KMS-11 (cell line): ENCODE data around the gene UAP1.

Experiments
- H2AFZ ChIP-seq: fragments of 200-600 bp; sonication (generic); 2 replicates; pipeline ENCODE4 v1.6.1; 2016; ENCODE audit warnings: antibody characterized with exemption, mixed run types, low read depth
- H3K27ac ChIP-seq: fragments of 200-600 bp; sonication (generic); 2 replicates; pipeline ENCODE4 v1.6.1; 2016; ENCODE audit warnings: mild to moderate bottlenecking, mixed run types
- H3K27me3 ChIP-seq: fragments of 200-600 bp; sonication (generic); 2 replicates; pipeline ENCODE4 v1.6.1; 2017; ENCODE audit warnings: mild to moderate bottlenecking, low read depth, mixed run types, moderate library complexity; ENCODE audit not compliant: insufficient read depth
- H3K36me3 ChIP-seq: fragments of 200-600 bp; sonication (generic); 2 replicates; pipeline ENCODE4 v1.6.1; 2017; ENCODE audit warnings: mild to moderate bottlenecking, mixed run types; ENCODE audit not compliant: insufficient read depth
- H3K4me1 ChIP-seq: fragments of 200-600 bp; sonication (generic); 2 replicates; pipeline ENCODE4 v1.6.1; 2016; ENCODE audit warnings: mild to moderate bottlenecking, low read depth, mixed run types; ENCODE audit not compliant: poor library complexity, severe bottlenecking
- H3K4me2 ChIP-seq: fragments of 200-600 bp; sonication (generic); 2 replicates; pipeline ENCODE4 v1.7.0; 2016; ENCODE audit warnings: mild to moderate bottlenecking, mixed run types
- H3K4me3 ChIP-seq: fragments of 200-600 bp; sonication (generic); IDR thresholded peaks from 2 replicates; pipeline ENCODE4 v1.6.1; 2017; ENCODE audit warnings: low read depth, low read length, mixed read lengths; ENCODE audit not compliant: insufficient read depth
- H3K79me2 ChIP-seq: fragments of 200-600 bp; sonication (generic); 2 replicates; pipeline ENCODE4 v1.6.1; 2016; ENCODE audit warnings: low read depth, mixed run types; ENCODE audit not compliant: insufficient read depth
- H3K9ac ChIP-seq: fragments of 200-600 bp; sonication (generic); 2 replicates; pipeline ENCODE4 v1.6.1; 2016; ENCODE audit warnings: mild to moderate bottlenecking, mixed run types
- H4K20me1 ChIP-seq: fragments of 200-600 bp; sonication (generic); 2 replicates; pipeline ENCODE4 v1.6.1; 2016; ENCODE audit warnings: mild to moderate bottlenecking, mixed run types; ENCODE audit not compliant: insufficient read depth
- CTCF ChIP-seq: fragments of 200-600 bp; sonication (generic); conservative IDR thresholded peaks from 2 replicates; pipeline ENCODE4 v1.6.1; 2017; ENCODE audit warnings: low read depth, mild to moderate bottlenecking, antibody characterized with exemption, low read length, moderate library complexity, mixed read lengths

The UAP1 gene

GRCh38 chr1:162639718-162640117, 78.2 kb downstream of the UAP1 start:
- no peak overlapping the region for H2AFZ ChIP-seq
- no peak overlapping the region for H3K4me2 ChIP-seq
- H3K27me3 ChIP-seq = no peaks in the 10 kb centered on the region
- TF ChIP-seq CTCF = no peak
- no peak overlapping the region for H3K27ac ChIP-seq
- H3K79me2 ChIP-seq = no peaks in the 10 kb centered on the region
- peaks cover 7% of the 10 kb centered on the region for H3K4me1 ChIP-seq
- no peaks in the 10 kb centered on the region for H3K36me3 ChIP-seq
- no peak overlapping the region for H3K9ac ChIP-seq
- no peaks in the 10 kb centered on the region for H4K20me1 ChIP-seq
- H3K4me3 ChIP-seq = no peak overlapping the region

DNA sequence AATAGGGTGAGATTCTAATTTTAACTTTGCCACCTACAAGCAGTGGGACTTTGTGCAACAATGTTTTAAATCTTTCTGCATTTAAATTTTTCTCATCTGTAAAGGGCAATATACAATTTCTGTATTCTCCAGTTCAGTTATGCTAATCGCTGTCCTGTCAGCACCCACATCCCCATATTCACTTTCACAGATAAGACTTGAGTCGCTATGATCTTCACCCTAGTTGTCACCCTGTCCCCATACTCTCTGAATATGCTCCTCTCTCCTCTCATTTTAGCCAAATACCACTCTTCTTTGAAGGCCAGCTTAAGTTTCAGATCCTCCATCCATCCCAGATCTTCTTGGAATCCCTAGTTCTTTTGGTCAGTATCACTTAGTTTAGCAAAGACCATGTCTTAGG, 79.6 kb downstream of the UAP1 start:
- H3K9ac ChIP-seq = no peak overlapping the region
- no peaks in the 10 kb centered on the region for H3K79me2 ChIP-seq
- no peak overlapping the region for H3K27ac ChIP-seq

GRCh38 chr1:162644986-162645314, 83.4 kb downstream of the UAP1 start:
- H2AFZ ChIP-seq = no peak overlapping the region

More for the DNA sequence above, 79.6 kb downstream of the UAP1 start:
- Histone ChIP-seq H3K4me2 (no peak overlapping the region), H3K36me3 (no peaks in the 10 kb centered on the region), H3K27me3 (no peaks in the 10 kb centered on the region), H4K20me1 (no peaks in the 10 kb centered on the region), H3K4me1 (peaks cover 7% of the 10 kb centered on the region), H2AFZ (no peak overlapping the region), H3K4me3 (no peak overlapping the region)
- no peak for TF ChIP-seq CTCF

DNA sequence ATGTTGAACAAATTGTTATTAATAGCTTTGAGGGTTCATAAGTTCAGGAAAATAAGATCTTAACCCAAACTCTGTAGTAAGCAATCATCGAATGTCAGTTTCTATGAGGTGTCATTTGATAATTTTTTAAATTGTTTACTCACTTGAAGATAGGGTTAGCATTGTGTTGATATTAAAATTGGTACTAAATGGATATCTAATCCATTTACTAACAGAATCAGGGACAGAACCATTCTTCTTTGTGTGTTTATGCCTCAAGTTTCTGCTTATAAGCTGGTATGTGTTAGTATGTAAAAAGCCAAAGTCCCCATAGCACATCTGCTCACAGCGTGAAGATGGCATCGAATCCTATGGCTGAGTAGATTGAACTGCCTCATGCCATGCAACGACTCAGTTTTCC, 84.1 kb downstream of the UAP1 start:
- H4K20me1 ChIP-seq = no peaks in the 10 kb centered on the region
- H3K79me2 ChIP-seq = no peaks in the 10 kb centered on the region
- H3K4me2 ChIP-seq = no peak overlapping the region
- no peaks in the 10 kb centered on the region for H3K4me1 ChIP-seq
- H3K9ac ChIP-seq = no peak overlapping the region
- no peaks in the 10 kb centered on the region for H3K27me3 ChIP-seq
- no peaks in the 10 kb centered on the region for H3K36me3 ChIP-seq
- H3K4me3 ChIP-seq = no peak overlapping the region
- H2AFZ ChIP-seq = no peak overlapping the region
- no peak overlapping the region for H3K27ac ChIP-seq
- no peak for TF ChIP-seq CTCF

More at GRCh38 chr1:162644986-162645314, 83.4 kb downstream of the UAP1 start:
- no peaks in the 10 kb centered on the region for H3K36me3 ChIP-seq
- H3K9ac ChIP-seq = no peak overlapping the region
- no peaks in the 10 kb centered on the region for H4K20me1 ChIP-seq
- H3K4me1 ChIP-seq = peaks cover 3% of the 10 kb centered on the region
- TF ChIP-seq CTCF = no peak
- no peak overlapping the region for H3K4me2 ChIP-seq
- H3K27ac ChIP-seq = no peak overlapping the region
- H3K79me2 ChIP-seq = no peaks in the 10 kb centered on the region
- no peak overlapping the region for H3K4me3 ChIP-seq
- H3K27me3 ChIP-seq = no peaks in the 10 kb centered on the region

- Histone ChIP-seq H3K36me3 (no peaks in the 10 kb centered on the region), H4K20me1 (no peaks in the 10 kb centered on the region), H3K79me2 (no peaks in the 10 kb centered on the region), H3K4me2 (no peak overlapping the region), H3K4me1 (no peaks in the 10 kb centered on the region), H3K9ac (no peak overlapping the region), H3K4me3 (no peak overlapping the region), H3K27me3 (no peaks in the 10 kb centered on the region), H3K27ac (no peak overlapping the region), H2AFZ (no peak overlapping the region)
- no peak for TF ChIP-seq CTCF
These were observed 88.1 kb downstream of the UAP1 start for GRCh38 chr1:162649583-162649982.
